Neutrophil (primary cell): ENCODE measurements around the gene KANSL3.

Source experiments
- H3K27ac ChIP-seq: fragments of 200-600 bp; sonication (generic); 2 replicates; pipeline ENCODE4 v1.5.1; 2016; ENCODE audit warnings: mild to moderate bottlenecking, moderate library complexity
- H3K27me3 ChIP-seq: fragments of 200-600 bp; sonication (generic); 2 replicates; pipeline ENCODE4 v1.6.0; 2016; ENCODE audit warnings: mild to moderate bottlenecking
- H3K36me3 ChIP-seq: fragments of 200-600 bp; sonication (generic); 2 replicates; pipeline ENCODE4 v1.5.1; 2017
- H3K4me1 ChIP-seq, 2 experiments: fragments of 200-600 bp in 1 of 2; sonication (generic) in 1 of 2; 1 replicate in 1 of 2; 2 replicates in 1 of 2; pipeline versions ENCODE4 v1.5.1 to v1.6.1; 2013 to 2016; ENCODE audit warnings: low read depth in 1 of 2, low read length in 1 of 2, mild to moderate bottlenecking in 1 of 2, moderate library complexity in 1 of 2; ENCODE audit not compliant: control insufficient read depth in 1 of 2, insufficient read depth in 1 of 2
- H3K4me3 ChIP-seq, 2 experiments: fragments of 200-600 bp in 1 of 2; sonication (generic) in 1 of 2; 1 replicate in 1 of 2; 2 replicates in 1 of 2; pipeline ENCODE4 v1.5.1; 2013 to 2016; ENCODE audit warnings: low read depth in 1 of 2, low read length in 1 of 2, mild to moderate bottlenecking in 1 of 2, moderate library complexity in 1 of 2
- H3K9me3 ChIP-seq: fragments of 200-600 bp; sonication (generic); 2 replicates; pipeline ENCODE4 v1.5.1; 2016
- TF ChIP-seq, protein P1 (sequence below): fragments of 200-600 bp; sonication (generic); IDR thresholded peaks from 2 replicates; pipeline ENCODE4 v1.5.1; 2016; ENCODE audit warnings: antibody characterized with exemption

Gene KANSL3

DNA sequence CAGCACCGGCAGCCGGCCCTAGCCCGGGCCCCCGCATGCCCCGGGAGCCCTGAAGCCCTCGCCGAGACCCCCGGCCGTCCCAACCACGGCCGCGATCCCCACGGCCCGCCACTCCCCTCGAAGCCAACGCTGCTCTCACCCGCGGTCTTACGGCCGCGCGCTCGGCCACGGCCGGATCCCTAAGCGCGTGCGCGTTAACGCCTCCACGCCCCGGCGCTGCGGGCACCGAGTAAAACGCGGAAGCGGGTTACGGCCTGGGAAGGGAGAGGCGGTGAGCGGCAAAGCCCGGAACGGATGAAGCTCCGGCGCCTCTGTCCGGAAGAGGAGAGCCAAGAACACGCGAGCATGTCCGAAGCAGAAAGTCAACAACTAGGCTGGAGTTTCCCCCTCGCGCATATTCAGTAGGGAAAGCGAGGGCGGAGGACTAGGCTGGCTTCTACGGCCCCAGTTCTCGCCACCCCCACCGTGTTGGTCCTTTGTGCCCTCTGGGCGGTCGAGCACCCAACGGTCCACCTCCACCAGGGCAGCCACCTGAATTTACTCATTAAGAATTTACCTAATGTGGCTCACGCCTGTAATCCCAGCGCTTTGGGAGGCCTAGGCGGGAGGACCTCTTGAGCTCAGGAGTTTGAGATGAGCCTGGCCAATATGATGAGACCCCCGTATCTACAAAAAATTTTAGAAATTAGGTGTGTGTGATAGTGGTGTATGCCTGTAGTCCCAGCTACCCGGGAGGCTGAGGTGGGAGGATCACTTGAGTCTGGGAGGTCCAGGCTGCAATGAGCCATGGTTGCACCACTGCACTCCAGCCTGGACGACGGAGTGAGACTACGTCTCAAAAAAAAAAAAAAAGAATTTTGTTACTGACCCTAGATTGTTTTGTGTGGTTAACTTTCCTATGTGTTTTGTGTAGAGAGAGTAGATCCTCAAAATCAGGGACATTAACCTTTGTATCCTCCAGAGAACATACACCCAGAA, at the start of gene KANSL3:
Gene KANSL3, minus strand, starts transcription at position 169 of the 978 bp plus-strand sequence. CDS start 1,177 bp downstream, outside the sequence.
- peak within 1 kb of the TSS; percentile 75 to 81 for H3K4me3 ChIP-seq
- TF ChIP-seq, protein P1, sequence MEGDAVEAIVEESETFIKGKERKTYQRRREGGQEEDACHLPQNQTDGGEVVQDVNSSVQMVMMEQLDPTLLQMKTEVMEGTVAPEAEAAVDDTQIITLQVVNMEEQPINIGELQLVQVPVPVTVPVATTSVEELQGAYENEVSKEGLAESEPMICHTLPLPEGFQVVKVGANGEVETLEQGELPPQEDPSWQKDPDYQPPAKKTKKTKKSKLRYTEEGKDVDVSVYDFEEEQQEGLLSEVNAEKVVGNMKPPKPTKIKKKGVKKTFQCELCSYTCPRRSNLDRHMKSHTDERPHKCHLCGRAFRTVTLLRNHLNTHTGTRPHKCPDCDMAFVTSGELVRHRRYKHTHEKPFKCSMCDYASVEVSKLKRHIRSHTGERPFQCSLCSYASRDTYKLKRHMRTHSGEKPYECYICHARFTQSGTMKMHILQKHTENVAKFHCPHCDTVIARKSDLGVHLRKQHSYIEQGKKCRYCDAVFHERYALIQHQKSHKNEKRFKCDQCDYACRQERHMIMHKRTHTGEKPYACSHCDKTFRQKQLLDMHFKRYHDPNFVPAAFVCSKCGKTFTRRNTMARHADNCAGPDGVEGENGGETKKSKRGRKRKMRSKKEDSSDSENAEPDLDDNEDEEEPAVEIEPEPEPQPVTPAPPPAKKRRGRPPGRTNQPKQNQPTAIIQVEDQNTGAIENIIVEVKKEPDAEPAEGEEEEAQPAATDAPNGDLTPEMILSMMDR = peak; percentile 45

DNA sequence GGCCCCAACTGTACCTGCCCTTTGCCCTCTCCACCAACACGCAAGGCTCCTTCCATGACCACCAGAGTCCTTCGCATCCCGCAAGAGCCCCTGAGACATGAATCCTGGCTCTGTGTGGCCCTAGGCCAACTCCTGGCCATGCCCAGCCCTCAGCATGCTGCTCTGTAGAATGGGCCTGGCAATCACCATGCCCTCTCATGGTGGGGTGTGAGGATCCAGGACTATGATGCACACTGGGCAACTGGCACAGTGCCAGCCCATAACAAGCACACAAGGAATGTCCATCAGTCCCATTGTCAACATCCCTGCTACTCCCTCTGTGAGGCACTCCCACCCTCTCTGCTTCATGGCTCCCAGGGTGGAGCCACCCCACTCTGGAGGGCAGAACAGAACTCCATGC, 49.2 kb upstream of the KANSL3 start:
- H3K27ac ChIP-seq = no peak overlapping the region
- H3K27me3 ChIP-seq = no peaks in the 10 kb centered on the region
- no peak overlapping the region for H3K4me3 ChIP-seq
- TF ChIP-seq, protein P1 = no peak
- no peaks in the 10 kb centered on the region for H3K9me3 ChIP-seq
- no peaks in the 10 kb centered on the region for H3K36me3 ChIP-seq
- H3K4me1 ChIP-seq = no peaks in the 10 kb centered on the region

More for the DNA sequence above, at the start of gene KANSL3:
- H3K4me1 ChIP-seq = peaks cover 14 to 26% of the 10 kb centered on the region in 2 experiments
- no peaks in the 10 kb centered on the region for H3K27me3 ChIP-seq
- H3K36me3 ChIP-seq = no peaks in the 10 kb centered on the region
- peak within 1 kb of the TSS; percentile 98 for H3K27ac ChIP-seq
- no peaks in the 10 kb centered on the region for H3K9me3 ChIP-seq

DNA sequence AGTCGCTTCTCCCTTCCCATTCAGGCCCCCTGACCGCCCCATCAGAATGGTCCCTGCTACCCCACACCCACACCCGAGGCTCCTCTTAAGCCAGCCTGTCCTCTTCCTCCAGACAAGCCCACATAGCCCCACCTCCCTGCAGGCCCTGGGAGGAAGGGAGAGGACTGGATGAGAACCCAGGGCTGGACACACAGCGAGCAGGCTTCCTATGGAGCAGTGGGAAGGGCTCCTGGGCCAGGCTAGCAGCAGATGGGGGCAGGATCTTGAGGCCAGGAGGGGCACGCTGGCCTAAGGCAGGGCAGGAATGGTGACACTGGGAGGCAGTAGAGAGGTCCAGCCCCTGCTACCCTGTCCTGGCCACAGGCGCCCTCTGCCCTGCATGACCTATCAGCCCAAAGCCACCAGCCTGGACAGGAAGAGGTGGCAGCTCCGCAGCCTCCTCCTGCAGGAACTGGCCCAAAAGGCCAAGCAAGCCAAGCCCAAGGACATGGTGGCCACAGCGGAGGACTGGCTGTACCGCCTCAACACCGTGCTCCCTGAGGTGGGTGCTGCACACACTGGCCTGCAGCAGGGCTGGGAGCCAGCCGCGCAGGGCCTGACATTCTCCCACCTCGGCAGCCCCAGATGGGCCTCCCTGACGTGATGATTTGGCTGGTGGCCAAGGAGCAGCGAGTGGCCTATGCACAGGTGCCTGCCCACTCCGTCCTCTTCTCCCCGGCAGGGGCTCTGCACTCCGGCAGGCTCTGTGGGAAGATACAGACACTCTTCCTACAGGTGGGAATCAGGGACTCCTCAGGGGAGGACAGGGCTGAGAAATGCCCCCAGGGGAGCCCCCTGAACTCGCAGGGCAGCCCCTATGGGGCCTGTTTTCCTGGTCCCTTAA, 47.7 kb upstream of the KANSL3 start:
- Histone ChIP-seq H3K4me1 (no peaks in the 10 kb centered on the region), H3K36me3 (no peaks in the 10 kb centered on the region), H3K4me3 (no peak overlapping the region), H3K9me3 (no peaks in the 10 kb centered on the region), H3K27ac (no peak overlapping the region), H3K27me3 (no peaks in the 10 kb centered on the region)
- TF ChIP-seq, protein P1 = no peak

DNA sequence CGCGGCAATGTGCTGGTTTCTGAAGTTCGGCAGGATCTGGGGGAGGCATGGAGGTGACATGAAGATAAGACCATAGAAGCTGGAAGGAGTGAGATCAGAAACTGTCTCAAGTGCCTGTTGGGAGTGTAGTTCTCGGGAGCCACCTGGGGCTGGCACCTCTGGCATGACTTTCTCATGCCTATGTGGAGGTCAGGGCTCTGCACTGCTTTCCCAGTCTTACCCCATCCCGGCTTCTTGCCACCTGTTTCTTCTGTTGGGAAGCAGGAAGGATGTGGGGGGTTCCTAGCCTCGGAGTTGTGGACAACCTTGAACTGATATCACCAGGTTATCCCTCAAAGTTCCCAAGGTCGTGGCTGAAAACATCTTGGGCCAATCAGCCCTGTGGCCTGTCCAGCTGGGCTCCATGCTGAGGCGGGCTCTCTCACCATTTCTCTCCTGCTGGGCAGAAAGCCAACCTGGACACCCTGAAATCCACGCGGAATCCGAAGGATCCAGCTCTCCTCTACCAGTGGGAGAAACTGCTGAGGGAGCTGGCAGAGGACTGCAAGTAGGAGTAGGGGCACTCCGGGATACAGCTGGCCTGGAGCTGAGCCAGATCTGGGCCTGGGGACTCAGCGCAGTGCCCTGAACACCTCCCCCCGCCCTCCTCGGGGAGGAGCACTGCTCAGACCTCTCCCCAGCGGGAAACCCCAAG, 46.9 kb upstream of the KANSL3 start:
- Histone ChIP-seq H3K27ac (no peak overlapping the region), H3K4me1 (no peaks in the 10 kb centered on the region), H3K9me3 (no peaks in the 10 kb centered on the region), H3K27me3 (no peaks in the 10 kb centered on the region), H3K36me3 (no peaks in the 10 kb centered on the region), H3K4me3 (no peak overlapping the region)
- TF ChIP-seq, protein P1 = no peak
